Stimulated activated CD4-positive, alpha-beta T cell treated with anti-CD3 and anti-CD28 coated beads, TNF-alpha, amount 100 ng/mL, for 48 hours (primary cell): ENCODE data around the gene TMEM52B.
A peak's percentile ranks its signal among the peaks of the same experiment; 100 is the strongest.

Experiments used
- DNase-seq, 3 donors: peaks; one replicate each; pipeline ENCODE4 v3.0.0-alpha.2; 2020; ENCODE audit warnings: low read depth in 3 of 3

Gene TMEM52B

GRCh38 chr12:10178821-10179220 lies at the start of gene TMEM52B:
Gene TMEM52B (plus strand): TSS chr12:10179032. CDS start chr12:10179575, 543 bp downstream.
- no peak for DNase-seq

DNA sequence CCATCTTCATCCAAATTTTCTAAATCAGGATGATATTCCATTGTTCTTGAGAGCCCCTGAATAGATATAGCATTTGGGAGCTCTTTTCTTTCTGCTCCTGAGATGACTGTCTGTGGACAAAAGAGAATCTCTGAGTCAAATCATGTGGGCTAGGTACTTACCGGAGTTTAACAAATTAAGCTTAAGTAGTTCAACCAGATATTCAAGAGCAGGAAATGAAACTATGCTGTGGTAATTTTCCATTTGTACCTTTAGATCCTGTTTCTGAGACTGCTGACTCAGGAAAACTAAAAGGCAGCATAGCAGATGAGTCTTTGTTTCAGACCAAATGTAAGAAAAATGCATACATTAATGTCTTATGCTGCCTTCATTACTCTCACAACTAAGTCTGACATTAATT lies 48.8 kb upstream of the TMEM52B start, which contains the start of gene CLEC7A:
Gene CLEC7A (minus strand): TSS at position 158 of the 400 bp plus-strand sequence. CDS start 117 bp downstream, at position 41.
- DNase-seq, result no peak

GRCh38 chr12:10131111-10131690 lies 47.6 kb upstream of the TMEM52B start:
- no peak for DNase-seq

DNA sequence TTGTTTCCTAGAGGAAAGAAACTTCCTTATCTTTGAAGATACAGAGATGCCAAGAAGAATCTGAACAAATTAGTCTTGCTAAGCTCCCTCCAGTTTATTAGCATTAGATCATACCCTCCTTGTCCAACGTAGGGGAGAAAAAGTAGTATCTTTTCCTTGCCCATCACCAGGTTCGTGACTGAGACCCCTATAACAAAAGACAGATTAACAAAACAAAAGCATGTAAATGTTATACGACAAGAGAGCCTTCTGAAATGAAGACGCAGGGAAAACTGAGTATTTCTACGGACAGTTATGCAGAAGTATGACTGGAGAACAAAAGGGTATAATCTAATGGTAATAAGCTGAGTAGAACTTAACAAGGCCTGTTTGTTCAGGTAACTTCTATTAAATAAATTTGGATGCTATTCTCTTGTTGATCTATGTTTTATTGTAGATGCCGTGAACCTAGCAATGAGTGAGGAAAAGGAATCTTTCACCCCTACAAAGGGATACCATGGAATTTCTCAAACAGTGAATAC lies 45.9 kb upstream of the TMEM52B start:
- no peak for DNase-seq

- DNase-seq, result no peak
Measured at GRCh38 chr12:10135126-10135525, 43.7 kb upstream of the TMEM52B start.

GRCh38 chr12:10136637-10137205 lies 42.1 kb upstream of the TMEM52B start:
- no peak for DNase-seq

GRCh38 chr12:10140001-10140400 lies 38.8 kb upstream of the TMEM52B start:
- DNase-seq, result peak in 1 of 3 donors; percentile 16

GRCh38 chr12:10142976-10143589 lies 35.7 kb upstream of the TMEM52B start:
- no peak for DNase-seq

DNA sequence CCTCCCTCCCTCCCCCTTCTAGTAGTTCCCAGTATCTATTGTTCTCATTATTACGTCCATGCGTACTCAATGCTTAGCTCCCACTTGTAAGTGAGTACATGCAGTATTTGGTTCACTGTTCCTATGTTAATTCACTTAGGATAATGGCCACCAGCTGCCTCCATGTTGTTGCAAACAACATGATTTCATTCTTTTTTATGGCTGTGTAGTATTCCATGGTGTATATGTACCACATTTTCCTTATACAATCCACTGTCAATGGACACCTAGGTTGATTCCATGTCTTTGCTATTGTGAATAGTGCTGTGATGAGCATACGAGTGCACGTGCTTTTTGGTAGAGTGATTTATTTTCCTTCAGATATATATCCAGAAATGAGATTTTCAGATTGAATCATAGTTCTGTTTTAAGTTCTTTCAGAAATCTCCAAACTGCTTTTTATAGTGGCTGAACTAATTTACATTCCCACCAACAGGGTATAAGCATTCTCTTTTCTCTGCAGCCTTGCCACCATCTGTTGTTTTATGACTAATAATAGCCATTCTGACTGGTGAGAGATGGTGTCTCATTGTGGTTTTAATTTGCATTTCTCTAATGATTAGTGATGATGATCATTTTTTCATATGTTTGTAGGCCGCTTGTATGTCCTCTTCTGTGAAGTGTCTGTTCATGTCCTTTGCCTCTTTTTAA lies 31.0 kb upstream of the TMEM52B start:
- no peak for DNase-seq

- no peak for DNase-seq
Measured at GRCh38 chr12:10151621-10152020, 27.2 kb upstream of the TMEM52B start.

- DNase-seq, result peak; percentile 17 to 42 (median 21)
Measured at GRCh38 chr12:10153271-10154144, 25.3 kb upstream of the TMEM52B start.

DNA sequence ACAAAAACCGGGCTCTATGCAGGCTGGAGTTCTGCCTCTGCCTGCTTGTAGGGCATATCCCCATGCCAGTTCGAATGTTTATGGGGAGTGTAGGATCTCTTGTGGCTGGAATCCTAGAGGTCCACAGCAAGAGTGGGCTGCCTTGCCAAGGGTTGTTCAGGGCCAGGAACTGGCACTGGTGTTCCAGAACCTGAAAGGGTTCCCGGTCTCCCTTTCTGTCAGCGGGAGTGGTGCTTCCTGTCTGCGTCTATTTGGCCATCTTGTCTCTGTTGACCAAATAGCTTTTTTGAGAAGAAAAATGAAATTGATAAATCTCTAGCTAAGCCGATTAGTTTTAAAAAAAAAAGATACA lies 24.7 kb upstream of the TMEM52B start:
- DNase-seq, result no peak

GRCh38 chr12:10155966-10156365 lies 22.9 kb upstream of the TMEM52B start:
- no peak for DNase-seq

GRCh38 chr12:10158406-10158805 lies 20.4 kb upstream of the TMEM52B start:
- no peak for DNase-seq

- DNase-seq, result no peak
Measured at GRCh38 chr12:10159280-10159679, 19.6 kb upstream of the TMEM52B start.

DNA sequence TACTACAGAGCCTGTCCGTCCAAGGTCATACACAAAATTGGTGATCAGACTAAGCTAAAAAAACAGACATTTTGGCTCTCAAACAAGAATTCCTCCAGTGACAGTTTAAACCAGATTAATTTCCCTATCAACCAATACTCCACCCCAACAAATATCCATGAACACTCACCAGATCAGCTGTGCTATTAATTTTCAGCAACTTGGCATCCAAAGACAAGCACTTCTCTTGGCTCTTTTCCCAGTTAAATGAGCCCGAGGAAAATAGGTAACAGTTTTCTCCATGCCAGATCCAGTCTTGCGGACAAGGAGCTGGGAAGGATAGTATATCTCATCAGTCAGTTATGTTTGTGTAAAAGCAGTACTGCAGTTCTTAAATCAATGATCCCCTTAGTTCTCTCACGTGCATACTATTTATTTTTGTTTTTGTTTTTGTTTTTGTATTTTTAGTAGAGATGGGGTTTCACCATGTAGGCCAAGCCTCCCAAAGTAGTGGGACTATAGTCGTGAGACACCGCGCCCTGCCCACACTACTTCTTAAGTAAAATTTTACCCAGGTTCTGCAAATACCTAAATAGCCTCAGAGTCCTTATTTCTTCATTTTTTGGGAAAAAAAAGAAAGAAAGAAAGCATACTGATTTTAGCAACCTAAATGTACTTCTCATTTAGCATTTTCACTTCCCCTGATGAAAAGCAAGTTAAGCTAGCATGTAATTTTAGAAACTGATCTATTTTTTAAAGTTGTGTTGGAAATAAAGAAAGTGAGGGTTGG lies 18.0 kb upstream of the TMEM52B start:
- DNase-seq, result no peak

DNA sequence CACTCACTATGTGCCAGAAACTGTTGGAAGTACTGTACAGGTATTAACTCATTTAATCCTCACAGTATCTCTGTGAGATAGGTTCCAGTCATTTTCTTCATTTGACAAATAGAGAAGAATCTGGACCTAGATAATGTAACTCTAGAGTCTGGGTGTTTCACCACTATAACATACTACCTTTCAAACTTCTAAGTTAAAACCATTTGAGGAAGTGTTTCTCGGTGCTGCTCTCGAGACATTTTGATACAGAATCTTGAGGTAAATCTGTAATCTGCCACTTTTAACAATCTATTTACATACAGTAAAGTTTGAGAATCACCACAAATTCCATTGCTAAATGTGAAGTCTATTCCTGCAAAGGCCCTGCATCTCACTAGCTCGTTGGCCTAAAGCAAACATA lies 15.7 kb upstream of the TMEM52B start:
- no peak for DNase-seq

GRCh38 chr12:10165421-10165820 lies 13.4 kb upstream of the TMEM52B start:
- no peak for DNase-seq

- DNase-seq, result no peak
Measured at GRCh38 chr12:10167599-10167998, 11.2 kb upstream of the TMEM52B start.

DNA sequence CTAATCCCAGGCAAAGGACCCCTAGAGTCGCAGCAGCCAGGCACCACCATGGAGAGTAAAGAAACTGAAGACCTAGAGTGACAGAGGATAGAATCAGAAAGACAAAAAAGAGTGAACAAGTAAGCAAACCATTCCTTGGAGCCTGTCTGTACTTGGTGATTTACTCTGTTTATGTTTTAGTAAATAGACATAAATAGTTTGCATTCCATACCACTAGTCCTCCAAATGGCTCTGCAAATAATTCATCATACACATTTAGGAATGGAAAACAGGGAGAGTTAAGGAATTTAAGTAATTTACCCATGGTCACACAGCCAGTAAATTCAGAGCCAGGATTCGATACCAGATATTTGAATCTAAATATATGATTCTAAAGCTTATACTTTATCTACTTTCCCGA lies 9.7 kb upstream of the TMEM52B start:
- DNase-seq, result no peak

DNA sequence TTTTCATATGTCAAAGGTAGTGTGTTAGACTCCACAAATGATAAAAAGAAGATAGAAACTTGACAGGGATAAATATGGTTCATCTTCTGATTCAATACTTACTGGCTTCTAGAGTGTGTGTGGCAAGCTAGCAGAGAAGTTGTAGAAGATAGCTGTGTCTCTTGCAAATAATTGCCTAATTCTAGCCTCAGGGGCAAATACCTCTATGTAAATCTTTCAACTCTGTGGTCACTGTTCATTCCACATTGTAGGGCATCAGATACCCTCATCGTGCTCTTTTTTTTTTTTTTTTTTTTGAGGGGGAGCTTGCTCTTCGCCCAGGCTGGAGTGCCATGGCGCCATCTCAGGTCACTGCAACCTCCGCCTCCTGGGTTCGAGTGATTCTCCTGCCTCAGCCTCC lies 8.6 kb upstream of the TMEM52B start:
- DNase-seq, result no peak
